Esophagus muscularis mucosa (tissue), 4 donors: Measurements from ENCODE around the gene PID1. TPM values are rescaled to one million over a fixed set of nuclear protein-coding genes. Genes with fewer than 3 reads are reported as not detected.

Experiments
- DNase-seq: peaks from one replicate; pipeline ENCODE4 v3.0.0-alpha.2; 2017; ENCODE audit errors: extremely low spot score
- H3K27ac ChIP-seq, 4 donors: fragments of 200-600 bp; sonication (generic); replicated peaks in 1 of 4; 1 replicate in 3 of 4; 2 replicates in 1 of 4; pipeline ENCODE4 v1.5.1; 2016 to 2019; ENCODE audit warnings: mild to moderate bottlenecking in 1 of 4
- H3K27me3 ChIP-seq, 4 donors: fragments of 200-600 bp; sonication (generic); one replicate each; pipeline versions ENCODE4 v1.5.1 to v1.6.0; 2016 to 2019
- H3K36me3 ChIP-seq, 4 donors: fragments of 200-600 bp; sonication (generic); one replicate each; pipeline ENCODE4 v1.5.1; 2016 to 2019
- H3K4me1 ChIP-seq, 4 donors: fragments of 200-600 bp; sonication (generic); one replicate each; pipeline ENCODE4 v1.5.1; 2016 to 2019
- H3K4me3 ChIP-seq, 4 donors: fragments of 200-600 bp; sonication (generic); 1 replicate in 2 of 4; 2 replicates in 2 of 4; pipeline ENCODE4 v1.5.1; 2016 to 2019; ENCODE audit warnings: mild to moderate bottlenecking in 4 of 4, moderate library complexity in 1 of 4
- H3K9me3 ChIP-seq, 4 donors: fragments of 200-600 bp; sonication (generic); 1 replicate in 3 of 4; 2 replicates in 1 of 4; pipeline ENCODE4 v1.5.1; 2016 to 2019
- CTCF ChIP-seq, 3 experiments: fragments of 200-600 bp in 2 of 3; fragments of 450-650 bp in 1 of 3; sonication (generic) in 2 of 3; IDR thresholded peaks; one replicate each; pipeline ENCODE4 v1.5.1; 2017 to 2019; ENCODE audit warnings: antibody characterized with exemption in 3 of 3, mild to moderate bottlenecking in 2 of 3, moderate library complexity in 1 of 3
- EP300 ChIP-seq: sonication (generic); formaldehyde crosslinking; IDR thresholded peaks from one replicate; pipeline ENCODE4 v1.6.1; 2017; ENCODE audit warnings: antibody characterized with exemption
- POLR2A ChIP-seq: fragments of 450-650 bp; IDR thresholded peaks from one replicate; pipeline ENCODE4 v1.6.1; 2017; ENCODE audit warnings: antibody characterized with exemption, moderate library complexity, mild to moderate bottlenecking, low read depth
- POLR2AphosphoS5 ChIP-seq, 2 donors: sonication (generic); formaldehyde crosslinking; IDR thresholded peaks; one replicate each; pipeline ENCODE4 v1.6.1; 2017; ENCODE audit warnings: antibody characterized with exemption in 2 of 2
- WGBS: methylation state at CpG from one replicate; pipeline ENCODE4 v1.1.5; 2018; 5-methylcytosine and 5-hydroxymethylcytosine counted together
- intact Hi-C: fragments of 100-400 bp; cut with DNase I; formaldehyde crosslinking; loops from one replicate; pipeline ENCODE4 v1.15.1; 2023
- total RNA-seq, 4 donors: library from RNA; depleted of rRNA; stranded (reverse); fragments of >200 nt; gene quantifications; one replicate each; pipeline versions ENCODE4 v1.1.0 to v1.2.1, GENCODE V29; 2016

The PID1 gene
- total RNA-seq, 4 donors from 2014 or later = 48.2 to 68.7 (median 55.4) TPM

- WGBS = 94% methylated on average over 2 of the region's 3 CpGs
- no peak overlapping the region for H3K4me3 ChIP-seq
- H3K9me3 ChIP-seq = peaks cover 0 to 6% (median 3%) of the 10 kb centered on the region in 4 donors
- intact Hi-C loops = no loop called here
- no peak for DNase-seq
- H3K27me3 ChIP-seq = no peaks in the 10 kb centered on the region
- no peaks in the 10 kb centered on the region for H3K36me3 ChIP-seq
- peaks cover 0 to 2% (median 0%) of the 10 kb centered on the region in 4 donors for H3K4me1 ChIP-seq
- no peak for TF ChIP-seq EP300
- no peak overlapping the region for H3K27ac ChIP-seq
Measured at GRCh38 chr2:229176136-229176535, 95.0 kb downstream of the PID1 start.

- H3K4me1 ChIP-seq = peaks cover 0 to 2% (median 0%) of the 10 kb centered on the region in 4 donors
- H3K9me3 ChIP-seq = peaks cover 0 to 6% (median 3%) of the 10 kb centered on the region in 4 donors
- H3K36me3 ChIP-seq = no peaks in the 10 kb centered on the region
- no peak for DNase-seq
- no peak overlapping the region for H3K27ac ChIP-seq
- H3K4me3 ChIP-seq = no peak overlapping the region
- intact Hi-C loops = no loop called here
- no peaks in the 10 kb centered on the region for H3K27me3 ChIP-seq
- TF ChIP-seq CTCF (IDR thresholded peaks at IDR 0.05) (no peak), EP300 (no peak), POLR2AphosphoS5 (IDR thresholded peaks at IDR 0.05) (no peak), POLR2A (no peak)
- 93% methylated on average over 1 of the region's 1 CpG for WGBS
Measured at GRCh38 chr2:229175497-229175863, 95.6 kb downstream of the PID1 start.

GRCh38 chr2:229174794-229175496 is 96.1 kb downstream of the PID1 start:
- H3K9me3 ChIP-seq = peaks cover 0 to 6% (median 3%) of the 10 kb centered on the region in 4 donors
- no peak for TF ChIP-seq EP300
- TF ChIP-seq CTCF (IDR thresholded peaks at IDR 0.05) = no peak
- no peak for TF ChIP-seq POLR2AphosphoS5 (IDR thresholded peaks at IDR 0.05)
- no peak for TF ChIP-seq POLR2A
- peaks cover 0 to 2% (median 0%) of the 10 kb centered on the region in 4 donors for H3K4me1 ChIP-seq
- no peak for DNase-seq
- no peak overlapping the region for H3K4me3 ChIP-seq
- intact Hi-C loops = no loop called here
- 65% methylated on average over 4 of the region's 4 CpGs for WGBS
- H3K27ac ChIP-seq = no peak overlapping the region
- no peaks in the 10 kb centered on the region for H3K36me3 ChIP-seq
- no peaks in the 10 kb centered on the region for H3K27me3 ChIP-seq

GRCh38 chr2:229173825-229174359 is 97.2 kb downstream of the PID1 start:
- no peak for DNase-seq
- WGBS = 97% methylated on average over 3 of the region's 3 CpGs
- H3K36me3 ChIP-seq = no peaks in the 10 kb centered on the region
- peaks cover 0 to 6% (median 3%) of the 10 kb centered on the region in 4 donors for H3K9me3 ChIP-seq
- H3K4me3 ChIP-seq = no peak overlapping the region
- intact Hi-C loops = no loop called here
- no peak overlapping the region for H3K27ac ChIP-seq
- no peaks in the 10 kb centered on the region for H3K27me3 ChIP-seq
- H3K4me1 ChIP-seq = no peaks in the 10 kb centered on the region
- TF ChIP-seq EP300 (no peak), POLR2A (no peak), CTCF (IDR thresholded peaks at IDR 0.05) (no peak), POLR2AphosphoS5 (IDR thresholded peaks at IDR 0.05) (no peak)

GRCh38 chr2:229170916-229171315 is 100.2 kb downstream of the PID1 start:
- Histone ChIP-seq H3K36me3 (no peaks in the 10 kb centered on the region), H3K27ac (no peak overlapping the region), H3K27me3 (no peaks in the 10 kb centered on the region), H3K4me3 (no peak overlapping the region), H3K4me1 (no peaks in the 10 kb centered on the region), H3K9me3 (peaks cover 0 to 6% (median 3%) of the 10 kb centered on the region in 4 donors)
- DNase-seq = no peak
- intact Hi-C loops = no loop called here
- 81% methylated on average over 3 of the region's 3 CpGs for WGBS
- TF ChIP-seq POLR2A (no peak), EP300 (no peak), POLR2AphosphoS5 (IDR thresholded peaks at IDR 0.05) (no peak), CTCF (IDR thresholded peaks at IDR 0.05) (no peak)
